Mammary epithelial cell (primary cell): ENCODE measurements around the gene PIEZO2.

Experiments
- EZH2 ChIP-seq: IDR thresholded peaks from 2 replicates; pipeline ENCODE4 v1.6.1; 2012; ENCODE audit warnings: low read length, inconsistent platforms, borderline replicate concordance
- TF ChIP-seq, protein P1 (sequence below), 2 donors: IDR thresholded peaks in 1 of 2; conservative IDR thresholded peaks in 1 of 2; 2 replicates each; pipeline ENCODE4 v1.5.1; 2011 to 2012; ENCODE audit warnings: inconsistent platforms in 2 of 2, low read length in 2 of 2, mild to moderate bottlenecking in 2 of 2, control low read depth in 1 of 2, low read depth in 1 of 2; ENCODE audit not compliant: insufficient read depth in 1 of 2; ENCODE audit errors: extremely low read depth in 1 of 2

DNA sequence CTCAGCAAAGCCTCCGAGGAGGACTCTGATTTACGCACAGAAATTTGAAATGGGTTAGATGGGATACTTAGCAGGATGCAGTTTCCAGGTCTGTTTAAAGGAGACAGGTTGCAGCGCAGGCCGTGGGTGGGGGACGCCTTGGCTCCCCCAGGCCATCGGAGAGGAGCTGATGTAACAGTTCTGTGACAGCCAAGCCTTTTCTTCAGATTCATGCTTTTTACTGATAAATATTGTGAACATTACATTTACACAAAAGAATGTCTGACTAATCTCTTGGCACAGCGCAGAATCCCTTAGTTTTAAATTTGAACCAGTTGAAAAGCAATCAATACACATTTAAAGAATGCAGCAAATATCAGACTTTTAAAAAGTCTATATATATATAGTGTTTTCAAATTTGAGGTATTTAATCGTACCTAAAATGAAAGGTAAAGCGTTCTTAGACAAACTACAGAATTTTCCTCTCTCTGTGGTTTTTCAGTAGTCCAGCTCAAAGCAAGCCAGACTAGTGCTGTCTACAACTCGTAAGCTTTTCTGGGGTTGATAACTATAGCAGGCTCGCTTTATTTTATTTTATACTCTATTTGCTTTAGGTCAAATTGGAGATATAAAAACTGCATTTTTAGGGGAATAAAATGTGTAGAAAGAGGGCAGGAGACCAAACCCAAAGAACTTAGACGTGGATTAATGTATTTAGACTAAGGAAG, 221.9 kb downstream of the PIEZO2 start:
- TF ChIP-seq, protein P1, sequence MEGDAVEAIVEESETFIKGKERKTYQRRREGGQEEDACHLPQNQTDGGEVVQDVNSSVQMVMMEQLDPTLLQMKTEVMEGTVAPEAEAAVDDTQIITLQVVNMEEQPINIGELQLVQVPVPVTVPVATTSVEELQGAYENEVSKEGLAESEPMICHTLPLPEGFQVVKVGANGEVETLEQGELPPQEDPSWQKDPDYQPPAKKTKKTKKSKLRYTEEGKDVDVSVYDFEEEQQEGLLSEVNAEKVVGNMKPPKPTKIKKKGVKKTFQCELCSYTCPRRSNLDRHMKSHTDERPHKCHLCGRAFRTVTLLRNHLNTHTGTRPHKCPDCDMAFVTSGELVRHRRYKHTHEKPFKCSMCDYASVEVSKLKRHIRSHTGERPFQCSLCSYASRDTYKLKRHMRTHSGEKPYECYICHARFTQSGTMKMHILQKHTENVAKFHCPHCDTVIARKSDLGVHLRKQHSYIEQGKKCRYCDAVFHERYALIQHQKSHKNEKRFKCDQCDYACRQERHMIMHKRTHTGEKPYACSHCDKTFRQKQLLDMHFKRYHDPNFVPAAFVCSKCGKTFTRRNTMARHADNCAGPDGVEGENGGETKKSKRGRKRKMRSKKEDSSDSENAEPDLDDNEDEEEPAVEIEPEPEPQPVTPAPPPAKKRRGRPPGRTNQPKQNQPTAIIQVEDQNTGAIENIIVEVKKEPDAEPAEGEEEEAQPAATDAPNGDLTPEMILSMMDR (conservative IDR thresholded peaks at IDR 0.05 in 1 of 2, IDR thresholded peaks at IDR 0.05 in 1 of 2; ENCODE audit: extremely low read depth in 1 of 2, insufficient read depth in 1 of 2, low read depth in 1 of 2, low read length in 2 of 2), result no peak
- TF ChIP-seq EZH2, result no peak
